GM18507 (cell line): Measurements from ENCODE around the gene A2M.
A peak's percentile ranks its signal among the peaks of the same experiment; 100 is the strongest.
"Not testable (repeated sequence)": the region's sequence is repeated elsewhere in the genome, so short reads cannot be mapped to it uniquely, and the experiment has no call there.

Experiments used
- DNase-seq: peaks from one replicate; pipeline ENCODE4 v3.0.0; 2011; ENCODE audit warnings: low read depth; ENCODE audit not compliant: insufficient read length; ENCODE audit errors: extremely low spot score
- FAIRE-seq: peaks from 2 replicates; lab custom pipeline; 2011; peaks lifted over from hg19 to GRCh38; lab: Jason Lieb, UNC

A2M gene

GRCh38 chr12:9115731-9116559 lies at the start of gene A2M:
A2M (minus strand) TSS chr12:9115919; CDS start chr12:9115849, 70 bp downstream.
- peak; percentile 5 for FAIRE-seq
- no peak for DNase-seq

GRCh38 chr12:9163392-9163791 lies 47.7 kb upstream of the A2M start:
- FAIRE-seq, result no peak
- DNase-seq, result no peak

- DNase-seq (no peak), FAIRE-seq (no peak)
These were observed 40.4 kb upstream of the A2M start for GRCh38 chr12:9156119-9156518.

- FAIRE-seq (no peak), DNase-seq (no peak)
These were observed 33.7 kb upstream of the A2M start for GRCh38 chr12:9149372-9149771.

GRCh38 chr12:9148926-9149325 lies 33.2 kb upstream of the A2M start:
- FAIRE-seq, result no peak
- DNase-seq, result no peak

- DNase-seq (no peak), FAIRE-seq (no peak)
These were observed 31.7 kb upstream of the A2M start for GRCh38 chr12:9147461-9147860.

- DNase-seq (no peak), FAIRE-seq (no peak)
These were observed 29.0 kb upstream of the A2M start for GRCh38 chr12:9144730-9145106.

- FAIRE-seq (no peak), DNase-seq (no peak)
These were observed 28.4 kb upstream of the A2M start for GRCh38 chr12:9143929-9144729.

- DNase-seq, result no peak
- FAIRE-seq, result no peak
These were observed 27.4 kb upstream of the A2M start for GRCh38 chr12:9143137-9143536.

- FAIRE-seq, DNase-seq: not testable (repeated sequence)
These were observed 24.0 kb upstream of the A2M start for GRCh38 chr12:9139588-9140290.

- FAIRE-seq, result no peak
- DNase-seq, result no peak
These were observed 20.2 kb upstream of the A2M start for GRCh38 chr12:9135903-9136310.

GRCh38 chr12:9134981-9135628 lies 19.4 kb upstream of the A2M start:
- no peak for DNase-seq
- FAIRE-seq, result no peak

- DNase-seq, result no peak
- no peak for FAIRE-seq
These were observed 17.6 kb upstream of the A2M start for GRCh38 chr12:9133216-9133916.

GRCh38 chr12:9132008-9132535 lies 16.4 kb upstream of the A2M start:
- FAIRE-seq, result no peak
- DNase-seq, result no peak

GRCh38 chr12:9130244-9130643 lies 14.5 kb upstream of the A2M start:
- FAIRE-seq (no peak), DNase-seq (no peak)

- no peak for DNase-seq
- no peak for FAIRE-seq
These were observed 12.4 kb upstream of the A2M start for GRCh38 chr12:9127936-9128663.

GRCh38 chr12:9127484-9127883 lies 11.8 kb upstream of the A2M start:
- no peak for DNase-seq
- FAIRE-seq, result no peak

GRCh38 chr12:9124383-9125031 lies 8.8 kb upstream of the A2M start:
- DNase-seq, result no peak
- no peak for FAIRE-seq
